Osteoblast (primary cell): ENCODE measurements around the gene NTM. TPM values are rescaled to one million over a fixed set of nuclear protein-coding genes. Genes with fewer than 3 reads are reported as not detected.

Experiments used
- DNase-seq: peaks from one replicate; pipeline ENCODE4 v3.0.0; 2011; ENCODE audit warnings: low spot score, mixed read lengths; ENCODE audit not compliant: insufficient read length; ENCODE audit errors: missing footprints
- H2AFZ ChIP-seq: 2 replicates; pipeline ENCODE4 v1.6.0; 2011; ENCODE audit warnings: mild to moderate bottlenecking, low read length
- H3K27ac ChIP-seq: 2 replicates; pipeline ENCODE4 v1.5.1; 2011; ENCODE audit warnings: mild to moderate bottlenecking, low read depth, low read length, moderate library complexity
- H3K27me3 ChIP-seq: 2 replicates; pipeline ENCODE4 v1.6.0; 2012; ENCODE audit warnings: mild to moderate bottlenecking, control low read depth, inconsistent platforms, low read length, moderate library complexity; ENCODE audit not compliant: insufficient read depth
- H3K36me3 ChIP-seq: 2 replicates; pipeline ENCODE4 v1.5.1; 2011; ENCODE audit warnings: mild to moderate bottlenecking, low read length, control low read depth, moderate library complexity; ENCODE audit not compliant: insufficient read depth
- H3K4me1 ChIP-seq: 2 replicates; pipeline ENCODE4 v1.5.1; 2011; ENCODE audit warnings: mild to moderate bottlenecking, low read length, control low read depth, moderate library complexity; ENCODE audit not compliant: insufficient read depth
- H3K4me2 ChIP-seq: 2 replicates; pipeline ENCODE4 v1.6.0; 2011; ENCODE audit warnings: mild to moderate bottlenecking, low read length; ENCODE audit not compliant: insufficient read depth
- H3K4me3 ChIP-seq: fragments of 200-600 bp; sonication (generic); 3 replicates; pipeline ENCODE4 v1.5.1; 2012; ENCODE audit warnings: mild to moderate bottlenecking, low read length, inconsistent platforms; ENCODE audit not compliant: insufficient read depth
- H3K79me2 ChIP-seq: 2 replicates; pipeline ENCODE4 v1.6.0; 2012; ENCODE audit warnings: mild to moderate bottlenecking, low read length, control low read depth, inconsistent platforms; ENCODE audit not compliant: insufficient read depth
- H3K9me3 ChIP-seq: 2 replicates; pipeline ENCODE4 v1.5.1; 2011; ENCODE audit warnings: low read depth, low read length, control low read depth
- H4K20me1 ChIP-seq: 2 replicates; pipeline ENCODE4 v1.6.0; 2012; ENCODE audit warnings: mild to moderate bottlenecking, low read length, control low read depth; ENCODE audit not compliant: insufficient read depth
- CTCF ChIP-seq: IDR thresholded peaks from 2 replicates; pipeline ENCODE4 v1.5.1; 2011; ENCODE audit warnings: mild to moderate bottlenecking, low read depth, low read length, moderate library complexity; ENCODE audit errors: extremely low read depth
- total RNA-seq: library from RNA; depleted of rRNA; stranded (reverse); fragments of >200 nt; gene quantifications from 2 replicates; pipeline ENCODE4 v1.2.3, GENCODE V29; 2012

NTM gene
- total RNA-seq, 1 donor, result 48.1 TPM

DNA sequence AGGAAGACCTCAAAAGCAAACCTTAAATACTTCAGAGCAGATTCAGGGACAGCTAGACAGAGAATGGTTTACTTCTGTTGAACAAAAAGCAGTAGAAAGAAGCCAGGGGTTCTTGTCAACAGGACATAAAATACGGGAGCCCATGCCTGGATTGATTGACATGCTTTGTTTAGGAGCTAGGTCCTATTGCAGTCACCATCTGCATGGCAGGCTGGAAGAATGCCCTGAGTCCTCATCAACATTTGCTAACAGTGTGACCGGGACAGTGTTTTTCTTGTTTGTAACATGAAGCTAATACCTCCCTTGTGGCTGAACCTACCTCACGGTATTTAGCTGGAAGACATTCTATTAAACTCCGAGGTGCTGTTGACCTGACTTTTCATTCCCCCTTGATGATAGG lies 225.4 kb downstream of the NTM start:
- no peak for DNase-seq
- Histone ChIP-seq H2AFZ (no peak overlapping the region), H3K4me3 (no peak overlapping the region), H3K4me1 (no peaks in the 10 kb centered on the region), H3K9me3 (no peaks in the 10 kb centered on the region), H3K4me2 (no peak overlapping the region), H3K36me3 (no peaks in the 10 kb centered on the region), H3K79me2 (no peaks in the 10 kb centered on the region), H3K27me3 (peaks cover 3% of the 10 kb centered on the region), H4K20me1 (no peaks in the 10 kb centered on the region), H3K27ac (no peak overlapping the region)
- no peak for TF ChIP-seq CTCF

GRCh38 chr11:131597890-131598289 lies 227.5 kb downstream of the NTM start:
- Histone ChIP-seq H3K4me1 (no peaks in the 10 kb centered on the region), H3K9me3 (no peaks in the 10 kb centered on the region), H3K79me2 (no peaks in the 10 kb centered on the region), H3K4me3 (no peak overlapping the region), H4K20me1 (no peaks in the 10 kb centered on the region), H2AFZ (no peak overlapping the region), H3K27me3 (peaks cover 3% of the 10 kb centered on the region), H3K4me2 (no peak overlapping the region), H3K36me3 (no peaks in the 10 kb centered on the region), H3K27ac (no peak overlapping the region)
- no peak for TF ChIP-seq CTCF
- DNase-seq, result no peak

DNA sequence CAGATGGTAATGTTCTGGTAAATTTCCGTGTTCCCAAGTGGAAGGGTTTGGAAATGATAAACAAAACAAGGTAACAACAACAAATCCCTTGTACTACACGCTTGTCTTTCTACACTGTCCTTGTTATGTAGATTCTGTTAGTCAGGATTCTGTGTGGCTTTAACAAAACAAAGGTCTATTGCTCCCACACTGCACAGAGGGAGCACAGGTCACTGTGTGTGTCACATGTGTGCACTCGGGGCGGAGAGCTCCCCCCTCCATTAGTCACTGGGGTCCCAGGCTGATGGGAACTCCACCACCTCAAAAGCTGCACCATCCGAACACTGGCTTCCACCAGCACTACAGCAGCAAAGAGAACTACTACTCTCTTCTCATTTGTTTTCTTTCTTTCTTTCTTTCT lies 227.9 kb downstream of the NTM start:
- no peak overlapping the region for H3K4me2 ChIP-seq
- no peaks in the 10 kb centered on the region for H3K9me3 ChIP-seq
- no peaks in the 10 kb centered on the region for H3K4me1 ChIP-seq
- no peak for DNase-seq
- H3K36me3 ChIP-seq, result no peaks in the 10 kb centered on the region
- TF ChIP-seq CTCF, result no peak
- H3K4me3 ChIP-seq, result no peak overlapping the region
- H3K27me3 ChIP-seq, result peaks cover 3% of the 10 kb centered on the region
- H4K20me1 ChIP-seq, result no peaks in the 10 kb centered on the region
- no peak overlapping the region for H2AFZ ChIP-seq
- H3K27ac ChIP-seq, result no peak overlapping the region
- no peaks in the 10 kb centered on the region for H3K79me2 ChIP-seq

DNA sequence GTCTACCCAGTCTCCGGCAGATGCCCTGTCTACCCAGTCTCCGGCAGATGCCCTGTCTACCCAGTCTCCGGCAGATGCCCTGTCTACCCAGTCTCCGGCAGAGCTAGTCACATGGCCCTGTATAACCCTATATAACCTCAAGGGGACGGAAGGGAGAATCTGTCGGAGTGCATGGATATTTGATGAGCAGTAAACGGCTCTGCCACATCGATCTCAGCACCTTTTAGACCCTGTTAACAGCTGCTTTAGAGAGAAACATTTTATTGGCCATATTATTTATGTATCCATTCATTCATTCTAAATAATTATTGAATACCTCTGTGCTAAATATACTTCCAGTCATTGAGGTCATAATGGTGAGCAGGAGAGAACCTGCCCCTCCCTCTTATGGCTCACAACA lies 228.9 kb downstream of the NTM start:
- Histone ChIP-seq H3K9me3 (no peaks in the 10 kb centered on the region), H3K4me2 (no peak overlapping the region), H3K36me3 (no peaks in the 10 kb centered on the region), H3K4me1 (no peaks in the 10 kb centered on the region), H2AFZ (no peak overlapping the region), H3K27ac (no peak overlapping the region), H4K20me1 (no peaks in the 10 kb centered on the region), H3K27me3 (peaks cover 3% of the 10 kb centered on the region), H3K79me2 (no peaks in the 10 kb centered on the region), H3K4me3 (no peak overlapping the region)
- DNase-seq, result no peak
- no peak for TF ChIP-seq CTCF
